Forelimb muscle (tissue), 1 donor: ENCODE data around the gene LAMTOR4. TPM values are rescaled to one million over a fixed set of nuclear protein-coding genes. Genes with fewer than 3 reads are reported as not detected.

Experiments
- DNase-seq: peaks from one replicate; pipeline ENCODE4 v3.0.0-alpha.2; 2013; ENCODE audit warnings: low read depth
- polyA plus RNA-seq: library from polyadenylated mRNA; unstranded; fragments of 120-200 nt; gene quantifications from one replicate; pipeline ENCODE4 v1.2.1, GENCODE V29; 2013; ENCODE audit not compliant: insufficient read length

LAMTOR4 gene
- 54.1 TPM for polyA plus RNA-seq

DNA sequence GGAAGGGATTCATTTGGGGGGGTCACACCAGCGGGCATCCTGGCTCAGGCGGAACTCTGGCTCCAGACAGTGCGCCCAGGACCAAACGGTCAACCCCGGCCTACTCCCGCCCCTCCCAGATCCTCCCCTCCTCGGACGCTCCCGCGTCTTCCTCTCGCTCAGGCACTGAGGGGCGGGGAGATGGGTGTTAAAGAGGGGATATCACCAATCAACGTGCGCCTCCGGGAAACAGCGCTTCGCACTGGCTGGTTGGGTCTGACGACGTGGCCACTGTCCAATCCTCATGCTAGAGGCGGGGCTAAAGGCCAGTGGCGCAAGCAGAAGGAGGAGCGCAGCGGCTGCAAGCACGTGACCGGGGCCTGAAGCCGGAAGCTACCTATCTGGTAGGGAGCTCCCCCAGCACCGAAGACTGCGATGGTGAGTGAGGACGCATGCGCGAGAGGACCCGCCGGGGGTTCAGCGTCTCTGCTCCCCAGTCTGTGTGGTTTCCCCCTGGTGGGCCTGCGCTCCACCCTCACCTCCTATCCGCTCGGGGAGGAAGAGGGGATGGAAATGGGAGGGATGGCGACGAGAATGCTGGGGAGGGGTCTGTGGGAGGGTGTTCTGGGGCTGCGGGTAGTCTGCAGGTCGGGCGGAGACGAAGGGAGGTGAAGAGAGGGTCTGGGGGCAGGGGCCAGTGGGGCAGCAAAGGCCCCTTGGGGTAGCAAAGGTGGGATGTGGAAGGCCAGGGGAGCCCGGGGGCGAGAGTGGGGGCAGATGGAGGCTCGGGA lies at the start of gene LAMTOR4:
LAMTOR4 (plus strand) TSS at position 360 of the 770 bp plus-strand sequence; CDS start at position 415, 55 bp downstream.
- DNase-seq = peak; percentile 99

DNA sequence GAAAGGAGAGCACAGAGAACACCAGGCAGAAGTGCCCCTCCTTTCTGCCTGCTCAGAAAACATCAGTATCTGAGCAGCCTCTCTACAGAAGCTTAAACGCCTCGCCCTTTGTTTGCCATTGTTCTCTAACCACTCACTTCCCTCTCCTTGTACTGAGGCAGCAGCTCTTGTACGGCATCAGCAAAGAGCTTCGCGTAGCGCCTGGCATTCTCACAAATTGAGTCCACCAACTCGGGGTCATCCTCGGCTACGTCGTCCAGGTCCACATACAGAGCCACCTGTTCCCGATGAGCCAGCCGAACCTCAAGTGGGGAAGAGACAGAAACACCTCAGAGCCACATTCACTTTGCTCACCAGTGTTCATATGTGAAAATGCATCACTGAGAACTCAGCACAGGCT lies 49.3 kb upstream of the LAMTOR4 start:
- DNase-seq = no peak

DNA sequence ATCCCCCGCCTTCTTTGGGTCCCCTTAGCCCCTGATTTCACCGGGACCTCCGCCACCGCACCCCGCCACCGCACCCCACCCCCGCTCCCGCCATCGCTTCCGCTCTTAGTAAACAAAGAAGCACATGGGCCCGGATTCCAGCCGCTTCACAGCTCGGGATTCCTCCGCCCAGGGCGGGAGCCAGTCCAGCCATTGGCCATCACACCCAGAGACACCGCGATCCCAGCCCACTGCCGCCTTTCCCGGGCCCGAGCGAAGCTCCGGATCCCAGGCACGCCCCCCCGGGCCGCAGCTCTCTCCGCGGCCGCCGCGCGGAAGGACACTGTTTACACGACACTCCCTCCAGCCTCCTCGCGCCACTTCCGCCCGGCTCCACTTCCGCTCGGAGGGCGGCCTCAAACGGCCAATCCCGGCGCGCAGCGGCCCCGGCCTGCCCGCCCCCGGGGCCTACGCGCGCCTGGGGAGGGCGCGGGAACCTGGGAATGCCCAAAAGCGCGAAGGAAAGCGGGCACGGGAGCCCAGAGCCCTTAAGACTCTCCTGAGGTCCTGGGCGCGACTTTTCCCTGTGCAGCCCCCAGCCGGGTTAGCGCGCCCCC lies 48.2 kb upstream of the LAMTOR4 start:
- peak; percentile 83 for DNase-seq

DNA sequence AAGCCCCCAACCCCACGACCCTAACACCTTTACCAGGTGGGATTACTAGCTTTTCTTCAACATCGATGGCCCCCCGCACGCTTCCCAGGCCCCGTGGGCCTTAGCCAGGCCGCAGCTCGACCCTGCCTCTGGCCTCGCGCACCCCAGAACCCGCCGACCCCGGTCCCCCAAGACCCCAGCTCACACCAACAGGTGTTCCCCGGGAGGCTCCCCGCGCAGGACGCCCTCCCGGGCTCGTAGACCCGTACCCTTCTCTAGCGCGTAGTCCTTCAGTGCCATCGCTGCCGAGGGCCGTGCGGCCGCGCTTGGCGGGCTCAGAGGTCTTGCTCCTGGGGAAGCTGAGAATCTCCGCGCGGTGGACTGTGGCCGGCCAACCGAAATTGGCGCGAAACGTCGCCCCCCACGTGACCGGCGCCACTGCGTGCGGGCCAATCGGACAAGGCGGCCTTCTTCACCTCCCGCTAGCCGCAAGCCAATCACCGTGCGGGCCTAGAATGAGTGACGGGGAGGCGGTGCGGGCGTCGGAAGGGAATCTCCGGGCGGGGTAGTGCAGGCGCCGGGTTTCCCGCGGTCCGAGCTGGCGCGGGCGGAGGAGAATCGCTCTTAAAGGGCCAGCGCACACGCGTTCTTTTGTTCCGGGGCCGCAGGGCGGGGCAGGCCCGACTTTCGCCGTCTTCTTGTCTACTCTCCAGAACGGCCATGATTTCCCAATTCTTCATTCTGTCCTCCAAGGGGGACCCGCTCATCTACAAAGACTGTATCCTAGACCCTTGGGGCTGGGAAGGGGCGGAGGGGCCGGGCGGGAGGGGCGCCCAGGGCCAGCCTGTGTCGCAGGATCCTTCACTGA lies 47.5 kb upstream of the LAMTOR4 start, which contains the start of the genes AP4M1 and MCM7:
AP4M1 (plus strand) TSS at position 628 of the 847 bp plus-strand sequence; CDS start at position 700, 72 bp downstream.
MCM7 (minus strand) TSS at position 382 of the 847 bp plus-strand sequence; CDS start at position 279, 103 bp downstream.
- DNase-seq = peak; percentile 90

DNA sequence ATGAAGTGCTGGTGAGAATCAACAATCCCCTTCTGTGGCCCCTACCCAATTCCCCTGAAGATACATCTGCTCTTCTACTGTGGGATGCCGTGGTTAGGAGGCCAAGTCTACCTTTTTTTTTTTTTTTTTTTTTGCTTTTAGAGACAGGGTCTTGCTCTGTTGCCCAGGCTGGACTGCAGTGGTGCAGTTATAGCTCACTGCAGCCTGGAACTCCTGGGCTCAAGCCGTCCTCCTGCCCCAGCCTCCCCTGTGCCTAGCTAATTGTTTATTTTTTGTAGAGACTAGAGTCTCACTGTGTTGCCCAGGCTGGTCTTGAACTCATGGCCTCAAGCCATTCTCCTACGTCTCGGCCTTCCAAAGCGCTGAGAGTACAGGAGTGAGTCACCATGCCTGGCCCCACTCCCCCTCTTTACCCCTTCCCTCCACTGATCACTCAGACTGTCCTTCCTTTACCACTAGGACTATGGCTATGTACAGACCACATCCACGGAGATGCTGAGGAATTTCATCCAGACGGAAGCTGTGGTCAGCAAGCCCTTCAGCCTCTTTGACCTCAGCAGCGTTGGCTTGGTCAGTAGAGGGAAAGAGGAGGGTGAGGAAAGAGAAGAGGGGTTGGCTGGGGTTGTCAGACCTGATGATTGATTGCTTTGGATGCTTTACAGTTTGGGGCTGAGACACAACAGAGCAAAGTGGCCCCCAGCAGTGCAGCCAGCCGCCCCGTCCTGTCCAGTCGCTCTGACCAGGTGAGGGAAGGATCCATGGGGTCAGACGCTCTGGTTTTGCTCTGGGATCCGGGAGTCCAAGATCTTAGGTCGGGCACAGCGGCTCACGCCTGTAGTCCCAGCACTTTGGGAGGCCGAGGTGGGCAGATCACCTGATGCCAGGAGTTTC lies 45.5 kb upstream of the LAMTOR4 start:
- DNase-seq = no peak

DNA sequence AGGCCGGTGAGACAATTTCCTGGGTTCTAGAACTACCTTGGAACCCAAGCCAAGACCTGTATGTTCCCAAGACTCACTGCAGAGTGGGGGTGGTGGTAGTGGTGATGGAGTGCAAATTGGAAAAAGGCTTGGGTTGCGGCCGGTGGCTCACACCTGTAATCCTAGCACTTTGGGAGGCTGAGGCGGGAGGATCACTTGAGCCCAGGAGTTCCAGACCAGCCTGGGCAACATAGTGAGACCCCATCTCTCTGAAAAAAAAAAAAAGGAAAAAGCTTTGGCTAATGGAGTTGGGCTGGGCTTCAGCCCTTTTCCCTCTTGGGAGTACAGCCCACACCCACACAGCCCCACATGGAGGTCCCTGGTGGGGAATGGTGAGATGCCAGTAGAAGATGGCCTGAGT lies 43.2 kb upstream of the LAMTOR4 start:
- DNase-seq = no peak

GRCh38 chr7:100106633-100107032 lies 42.1 kb upstream of the LAMTOR4 start:
- no peak for DNase-seq

- no peak for DNase-seq
Measured at GRCh38 chr7:100107125-100107737, 41.5 kb upstream of the LAMTOR4 start.

- DNase-seq = no peak
Measured at GRCh38 chr7:100107890-100108289, 40.8 kb upstream of the LAMTOR4 start.

GRCh38 chr7:100109521-100110163 lies 39.1 kb upstream of the LAMTOR4 start:
- no peak for DNase-seq

DNA sequence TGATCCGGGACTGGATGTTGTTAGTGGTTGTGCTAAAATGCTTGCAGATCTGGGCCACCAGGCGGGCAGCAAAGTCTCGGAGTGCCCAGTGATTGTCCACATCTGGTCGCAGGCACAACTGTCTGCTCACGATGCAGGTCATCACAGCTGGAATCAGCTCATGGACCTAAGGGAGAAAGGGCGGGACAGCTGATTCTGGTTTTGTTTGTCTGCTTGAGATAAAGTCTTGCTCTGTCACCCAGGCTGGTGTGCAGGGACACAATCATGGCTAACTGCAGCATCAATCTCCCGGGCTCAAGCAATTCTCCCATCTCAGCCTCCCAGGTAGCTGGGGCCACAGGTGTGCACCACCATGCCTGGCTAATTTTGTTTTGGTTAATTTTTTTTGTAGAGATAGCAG lies 37.6 kb upstream of the LAMTOR4 start:
- DNase-seq = no peak

DNA sequence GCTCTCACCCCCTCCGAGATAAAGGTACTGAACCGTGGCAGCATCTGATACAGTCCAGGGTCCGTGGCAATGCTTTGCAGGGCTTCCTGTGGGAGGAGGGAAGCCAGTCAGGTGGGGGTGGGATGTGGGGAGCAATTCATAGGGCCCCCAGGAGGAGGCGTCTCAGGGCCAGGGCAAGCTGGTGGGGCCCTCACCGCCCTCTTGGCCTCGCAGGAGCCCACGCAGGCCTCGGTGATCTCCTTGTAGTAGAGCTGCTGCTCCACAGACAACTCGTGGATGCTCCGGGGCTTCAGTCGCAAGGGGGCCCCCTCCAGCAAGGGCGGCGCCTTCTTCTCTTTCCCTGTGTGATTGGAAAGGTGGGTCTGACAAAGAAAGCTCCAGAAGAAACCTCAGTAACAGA lies 36.8 kb upstream of the LAMTOR4 start:
- no peak for DNase-seq

GRCh38 chr7:100115026-100115425 lies 33.7 kb upstream of the LAMTOR4 start:
- no peak for DNase-seq

DNA sequence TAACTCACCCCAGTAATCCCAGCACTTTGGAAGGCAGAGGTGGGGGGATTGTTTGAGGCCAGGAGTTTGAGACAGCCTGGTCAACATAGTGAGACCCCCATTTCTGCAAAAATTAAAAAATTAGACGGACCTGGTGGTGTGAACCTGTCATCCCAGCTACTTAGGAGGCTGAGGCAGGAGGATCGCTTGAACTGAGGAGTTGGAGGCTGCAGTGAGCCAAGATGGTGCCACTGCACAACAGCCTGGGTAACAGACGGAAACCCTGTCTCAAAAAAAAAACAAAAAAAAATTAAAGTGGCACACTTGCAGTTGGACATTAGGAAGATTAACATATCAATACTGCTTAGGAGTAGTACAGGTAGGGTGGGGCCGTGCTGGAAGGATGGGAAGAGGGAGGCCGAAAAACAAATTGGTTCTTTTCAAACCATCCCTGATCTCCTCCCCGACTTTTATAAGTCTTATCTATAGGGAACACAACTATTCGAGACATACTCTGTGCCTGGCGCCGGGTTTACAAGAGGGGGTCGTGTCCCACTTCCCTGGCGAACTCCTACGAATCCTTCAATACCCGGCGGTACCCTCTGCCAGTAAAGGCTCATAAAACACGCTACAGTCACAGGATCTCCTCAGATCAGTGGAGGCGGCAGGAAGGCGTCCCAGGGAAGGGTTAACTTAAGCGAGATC lies 30.2 kb upstream of the LAMTOR4 start:
- DNase-seq = no peak

DNA sequence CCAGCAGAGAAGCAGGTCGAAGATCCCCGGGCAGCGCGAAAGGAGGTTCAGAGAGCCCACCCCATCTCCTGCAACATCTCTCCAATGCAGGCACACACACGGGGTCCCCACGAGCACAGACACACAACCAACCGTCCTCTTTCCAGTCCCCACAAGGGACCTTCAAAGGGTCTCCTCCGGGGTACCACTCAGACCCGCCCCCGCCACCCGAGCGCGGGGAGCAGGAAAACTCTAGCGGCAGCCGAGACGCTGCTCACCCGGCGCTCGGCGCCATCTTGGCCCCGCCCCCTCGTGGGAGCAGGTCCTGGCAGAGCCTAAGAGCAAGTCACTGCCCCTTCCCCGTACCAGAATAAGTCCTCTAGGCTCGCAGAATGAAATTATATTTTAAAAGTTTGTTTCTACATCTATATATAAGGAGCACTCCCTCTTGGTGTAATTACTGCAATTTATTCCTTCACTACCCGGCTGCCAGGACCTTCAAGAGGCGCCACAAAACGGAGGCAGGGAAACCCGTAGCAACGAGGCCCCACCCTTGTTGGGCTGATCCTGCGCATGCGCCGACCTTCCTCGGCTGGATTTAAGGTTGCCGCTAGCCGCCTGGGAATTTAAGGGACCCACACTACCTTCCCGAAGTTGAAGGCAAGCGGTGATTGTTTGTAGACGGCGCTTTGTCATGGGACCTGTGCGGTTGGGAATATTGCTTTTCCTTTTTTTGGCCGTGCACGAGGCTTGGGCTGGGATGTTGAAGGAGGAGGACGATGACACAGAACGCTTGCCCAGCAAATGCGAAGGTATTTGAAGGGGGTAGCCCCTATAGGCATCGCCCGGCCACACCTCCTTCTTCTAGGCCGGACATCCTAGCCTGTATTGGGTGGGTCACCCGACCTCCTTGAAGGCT lies 29.4 kb upstream of the LAMTOR4 start, which contains the start of the genes CNPY4 and TAF6:
CNPY4 (plus strand) TSS at position 563 of the 898 bp plus-strand sequence; CDS start at position 674, 111 bp downstream.
TAF6 (minus strand) TSS at position 287 of the 898 bp plus-strand sequence. CDS start 5,149 bp downstream, outside the sequence.
- DNase-seq = peak; percentile 90

- DNase-seq = peak; percentile 44
Measured at GRCh38 chr7:100119970-100120732, 28.6 kb upstream of the LAMTOR4 start.

DNA sequence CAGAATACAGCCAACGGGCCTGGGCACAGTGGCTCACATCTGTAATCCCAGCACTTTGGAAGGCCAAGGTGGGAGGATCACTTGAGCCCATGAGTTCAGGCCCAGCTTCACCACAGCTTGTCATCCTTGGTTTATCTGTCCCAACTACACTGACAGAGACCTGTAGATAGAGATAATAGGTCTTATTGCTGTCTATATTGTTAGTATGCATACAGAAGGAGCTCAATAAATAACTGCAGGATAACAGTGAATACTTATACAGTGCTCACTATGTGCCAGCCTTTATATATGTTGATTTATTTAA lies 28.0 kb upstream of the LAMTOR4 start:
- no peak for DNase-seq

GRCh38 chr7:100122067-100122466 lies 26.7 kb upstream of the LAMTOR4 start:
- no peak for DNase-seq
